Measurements from ENCODE around the gene CALML3. TPM values are rescaled to one million over a fixed set of nuclear protein-coding genes. Genes with fewer than 3 reads are reported as not detected.
A peak's percentile ranks its signal among the peaks of the same experiment; 100 is the strongest.

The CALML3 gene
- total RNA-seq, 5 donors from 2014 or later (not counting 1 experiment from before 2014, with no cell fraction given) = not detected

GRCh38 chr10:5545011-5545410 is 20.2 kb downstream of the CALML3 start:
- WGBS (ENCODE audit: insufficient coverage) = 63% methylated on average over 1 of the region's 1 CpG
- peaks cover 0 to 2% (median 0%) of the 10 kb centered on the region in 3 donors for H3K4me1 Mint-ChIP-seq
- Histone ChIP-seq H3K4me3 (ENCODE audit: control insufficient read depth in 1 of 2, extremely low read depth in 1 of 2, low read length in 1 of 2) (no peak overlapping the region), H3K4me1 (ENCODE audit: control insufficient read depth in 1 of 2, extremely low read depth in 1 of 2, insufficient read depth in 2 of 2, low read length in 2 of 2) (peaks cover 15 to 21% of the 10 kb centered on the region in 2 experiments), H3K9me3 (peaks cover 2% of the 10 kb centered on the region), H3K36me3 (ENCODE audit: control insufficient read depth in 2 of 2, extremely low read depth in 1 of 2, insufficient read depth in 1 of 2, low read length in 1 of 2) (no peaks in the 10 kb centered on the region), H3K27ac (ENCODE audit: low read length) (no peak overlapping the region), H3K27me3 (replicated peaks in 1 of 2; ENCODE audit: control insufficient read depth in 2 of 2, extremely low read depth in 1 of 2, insufficient read depth in 2 of 2, low read length in 1 of 2) (peaks cover 0 to 3% of the 10 kb centered on the region in 2 experiments)
- ATAC-seq (replicated peaks in 1 of 4) (no peak), DNase-seq (no peak)
- ChIA-PET CTCF (no interaction called here), POLR2A (no interaction called here)
- no peaks in the 10 kb centered on the region for H3K27me3 Mint-ChIP-seq
- peak overlapping the region in 1 of 2 donors; percentile 49 for H3K27ac Mint-ChIP-seq
- H3K9me3 Mint-ChIP-seq = peaks cover 4 to 11% (median 9%) of the 10 kb centered on the region in 3 donors
- H3K36me3 Mint-ChIP-seq = peaks cover 2% of the 10 kb centered on the region
- no peak overlapping the region for H3K4me3 Mint-ChIP-seq

- H3K4me3 Mint-ChIP-seq = no peak overlapping the region
- H3K36me3 ChIP-seq (ENCODE audit: control insufficient read depth in 2 of 2, extremely low read depth in 1 of 2, insufficient read depth in 1 of 2, low read length in 1 of 2) = no peaks in the 10 kb centered on the region
- H3K27ac ChIP-seq (ENCODE audit: low read length) = no peak overlapping the region
- H3K4me1 ChIP-seq (ENCODE audit: control insufficient read depth in 1 of 2, extremely low read depth in 1 of 2, insufficient read depth in 2 of 2, low read length in 2 of 2) = peaks cover 15 to 21% of the 10 kb centered on the region in 2 experiments
- H3K9me3 Mint-ChIP-seq = peaks cover 4 to 11% (median 9%) of the 10 kb centered on the region in 3 donors
- CTCF ChIA-PET = no interaction called here
- DNase-seq (no peak), ATAC-seq (replicated peaks in 1 of 4) (no peak)
- peaks cover 0 to 3% of the 10 kb centered on the region in 2 experiments for H3K27me3 ChIP-seq (replicated peaks in 1 of 2; ENCODE audit: control insufficient read depth in 2 of 2, extremely low read depth in 1 of 2, insufficient read depth in 2 of 2, low read length in 1 of 2)
- peaks cover 1 to 3% (median 1%) of the 10 kb centered on the region in 3 donors for H3K4me1 Mint-ChIP-seq
- no peaks in the 10 kb centered on the region for H3K27me3 Mint-ChIP-seq
- H3K27ac Mint-ChIP-seq = peak overlapping the region in 1 of 2 donors; percentile 49
- peaks cover 2% of the 10 kb centered on the region for H3K9me3 ChIP-seq
- peaks cover 2% of the 10 kb centered on the region for H3K36me3 Mint-ChIP-seq
- WGBS (ENCODE audit: insufficient coverage) = 90% methylated on average over 2 of the region's 2 CpGs
- H3K4me3 ChIP-seq (ENCODE audit: control insufficient read depth in 1 of 2, extremely low read depth in 1 of 2, low read length in 1 of 2) = no peak overlapping the region
- POLR2A ChIA-PET = no interaction called here
Measured at GRCh38 chr10:5545426-5545777, 20.6 kb downstream of the CALML3 start.

DNA sequence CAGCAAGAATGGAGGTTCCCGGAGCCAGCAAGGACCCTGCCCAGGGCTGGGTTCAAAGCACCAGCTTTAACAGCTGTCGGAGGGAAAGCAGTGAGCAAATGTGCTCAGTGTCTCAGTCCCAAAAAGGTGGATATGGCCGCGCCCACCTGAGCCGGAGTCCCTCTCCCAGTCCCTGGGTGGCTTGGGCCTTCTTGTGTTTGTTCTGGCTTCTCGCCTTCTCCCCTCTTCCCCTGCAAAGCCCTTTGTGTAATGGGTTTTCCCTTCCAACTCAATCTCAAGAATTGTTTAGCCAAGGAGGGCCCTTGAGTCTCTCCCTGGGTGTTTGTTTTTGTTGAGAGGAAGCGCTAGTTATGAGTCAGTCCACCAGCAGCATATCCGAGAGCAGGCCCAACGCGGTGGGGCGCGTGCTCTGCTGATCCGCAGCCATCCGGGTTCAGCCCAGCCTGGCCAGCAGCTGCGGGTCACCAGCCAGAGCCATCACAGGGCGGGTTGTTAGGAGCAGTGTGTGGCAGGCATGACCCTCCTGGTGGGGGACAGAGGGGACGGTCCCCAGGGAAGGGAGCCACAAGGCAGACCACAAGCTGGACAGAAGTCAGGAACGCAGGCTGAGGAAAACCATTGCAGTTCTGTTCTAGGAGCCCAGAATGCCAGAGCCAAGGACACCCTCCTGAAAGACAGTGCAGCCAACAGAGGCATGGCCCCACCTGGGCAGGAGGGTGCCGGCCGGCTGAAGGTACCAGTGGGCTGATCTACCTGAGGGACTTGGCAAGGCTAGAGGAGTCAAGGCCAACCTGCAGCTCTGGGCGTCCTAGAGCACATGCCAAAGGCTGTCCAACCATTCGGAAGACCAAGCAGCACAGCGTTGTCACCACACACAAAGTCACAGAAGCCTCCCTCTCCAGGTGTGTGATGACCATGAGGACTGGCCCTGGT is 21.3 kb downstream of the CALML3 start:
- DNase-seq = no peak
- Mint-ChIP-seq H3K36me3 (peaks cover 2% of the 10 kb centered on the region), H3K27ac (no peak overlapping the region), H3K4me1 (peaks cover 7 to 9% (median 8%) of the 10 kb centered on the region in 3 donors), H3K9me3 (peaks cover 4 to 11% (median 9%) of the 10 kb centered on the region in 3 donors), H3K4me3 (no peak overlapping the region), H3K27me3 (no peaks in the 10 kb centered on the region)
- Histone ChIP-seq H3K27me3 (replicated peaks in 1 of 2; ENCODE audit: control insufficient read depth in 2 of 2, extremely low read depth in 1 of 2, insufficient read depth in 2 of 2, low read length in 1 of 2) (peaks cover 0 to 3% of the 10 kb centered on the region in 2 experiments), H3K4me3 (ENCODE audit: control insufficient read depth in 1 of 2, extremely low read depth in 1 of 2, low read length in 1 of 2) (no peak overlapping the region), H3K36me3 (ENCODE audit: control insufficient read depth in 2 of 2, extremely low read depth in 1 of 2, insufficient read depth in 1 of 2, low read length in 1 of 2) (no peaks in the 10 kb centered on the region), H3K9me3 (peaks cover 2% of the 10 kb centered on the region), H3K4me1 (ENCODE audit: control insufficient read depth in 1 of 2, extremely low read depth in 1 of 2, insufficient read depth in 2 of 2, low read length in 2 of 2) (peaks cover 15 to 21% of the 10 kb centered on the region in 2 experiments), H3K27ac (ENCODE audit: low read length) (no peak overlapping the region)
- ATAC-seq (replicated peaks in 1 of 4) = no peak
- ChIA-PET POLR2A (no interaction called here), CTCF (no interaction called here)
- 91% methylated on average over 19 of the region's 23 CpGs for WGBS (ENCODE audit: insufficient coverage)

GRCh38 chr10:5546891-5547680 is 22.3 kb downstream of the CALML3 start:
- Mint-ChIP-seq H3K27ac (peak overlapping the region; percentile 8 to 64), H3K36me3 (no peaks in the 10 kb centered on the region), H3K27me3 (no peaks in the 10 kb centered on the region), H3K4me3 (no peak overlapping the region), H3K4me1 (peaks cover 15 to 19% (median 18%) of the 10 kb centered on the region in 3 donors), H3K9me3 (peaks cover 4 to 7% (median 7%) of the 10 kb centered on the region in 3 donors)
- Histone ChIP-seq H3K27ac (ENCODE audit: low read length) (no peak overlapping the region), H3K4me3 (ENCODE audit: control insufficient read depth in 1 of 2, extremely low read depth in 1 of 2, low read length in 1 of 2) (no peak overlapping the region), H3K27me3 (replicated peaks in 1 of 2; ENCODE audit: control insufficient read depth in 2 of 2, extremely low read depth in 1 of 2, insufficient read depth in 2 of 2, low read length in 1 of 2) (peaks cover 0 to 3% of the 10 kb centered on the region in 2 experiments), H3K9me3 (peaks cover 2% of the 10 kb centered on the region), H3K4me1 (ENCODE audit: control insufficient read depth in 1 of 2, extremely low read depth in 1 of 2, insufficient read depth in 2 of 2, low read length in 2 of 2) (peaks cover 15 to 30% of the 10 kb centered on the region in 2 experiments), H3K36me3 (ENCODE audit: control insufficient read depth in 2 of 2, extremely low read depth in 1 of 2, insufficient read depth in 1 of 2, low read length in 1 of 2) (no peaks in the 10 kb centered on the region)
- DNase-seq (no peak), ATAC-seq (replicated peaks in 1 of 4) (no peak)
- WGBS (ENCODE audit: insufficient coverage) = 92% methylated on average over 4 of the region's 7 CpGs
- POLR2A ChIA-PET = no interaction called here
- CTCF ChIA-PET = no interaction called here

- CTCF ChIA-PET = no interaction called here
- POLR2A ChIA-PET = no interaction called here
Measured at GRCh38 chr10:5547681-5547930, 22.8 kb downstream of the CALML3 start.

DNA sequence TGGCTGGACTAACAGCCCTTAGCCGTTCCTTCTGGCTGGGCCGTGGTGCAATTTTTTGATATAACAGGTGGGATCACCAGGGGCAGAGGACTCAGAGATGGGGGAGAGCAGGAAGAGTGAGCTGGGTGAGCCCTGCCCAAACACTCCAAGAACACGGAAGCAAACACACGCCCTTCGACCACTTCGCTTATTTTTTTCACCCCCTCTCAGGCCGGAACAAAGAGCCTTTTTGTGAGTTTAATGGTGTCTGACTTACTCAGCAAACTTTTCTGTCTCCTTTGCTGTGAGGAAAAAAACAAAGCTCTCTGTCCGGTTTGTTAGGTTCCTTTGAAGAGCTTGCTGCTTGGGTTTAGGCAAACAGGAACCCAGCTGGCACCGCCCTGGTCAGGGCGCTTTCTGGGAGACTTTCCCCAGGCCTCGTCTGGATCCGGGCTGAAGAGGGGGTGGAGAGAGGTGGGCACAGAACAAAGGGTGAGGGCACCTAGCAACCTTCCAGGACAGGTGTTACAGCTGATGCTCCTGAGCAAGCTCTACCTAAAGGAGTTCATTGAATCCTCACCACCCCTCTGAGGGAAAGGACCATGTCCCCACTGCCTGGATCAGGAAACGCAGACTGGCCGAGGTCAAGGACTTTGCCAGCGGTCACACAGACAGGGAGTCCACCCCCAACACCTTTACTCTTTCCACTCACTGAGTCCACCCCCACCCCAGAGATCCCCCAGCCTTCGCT is 23.3 kb downstream of the CALML3 start:
- no peak for DNase-seq
- Mint-ChIP-seq H3K27ac (no peak overlapping the region), H3K36me3 (no peaks in the 10 kb centered on the region), H3K4me1 (peaks cover 25 to 29% (median 28%) of the 10 kb centered on the region in 3 donors), H3K9me3 (peaks cover 0 to 4% (median 3%) of the 10 kb centered on the region in 3 donors), H3K4me3 (no peak overlapping the region), H3K27me3 (no peaks in the 10 kb centered on the region)
- no peak overlapping the region for H3K4me3 ChIP-seq (ENCODE audit: control insufficient read depth in 1 of 2, extremely low read depth in 1 of 2, low read length in 1 of 2)
- ATAC-seq (replicated peaks in 1 of 4) = no peak
- CTCF ChIA-PET = no interaction called here
- no peaks in the 10 kb centered on the region for H3K9me3 ChIP-seq
- peaks cover 24 to 41% of the 10 kb centered on the region in 2 experiments for H3K4me1 ChIP-seq (ENCODE audit: control insufficient read depth in 1 of 2, extremely low read depth in 1 of 2, insufficient read depth in 2 of 2, low read length in 2 of 2)
- no peak overlapping the region for H3K27ac ChIP-seq (ENCODE audit: low read length)
- WGBS (ENCODE audit: insufficient coverage) = 87% methylated on average over 9 of the region's 16 CpGs
- H3K27me3 ChIP-seq (replicated peaks in 1 of 2; ENCODE audit: control insufficient read depth in 2 of 2, extremely low read depth in 1 of 2, insufficient read depth in 2 of 2, low read length in 1 of 2) = peaks cover 0 to 3% of the 10 kb centered on the region in 2 experiments
- H3K36me3 ChIP-seq (ENCODE audit: control insufficient read depth in 2 of 2, extremely low read depth in 1 of 2, insufficient read depth in 1 of 2, low read length in 1 of 2) = no peaks in the 10 kb centered on the region
- POLR2A ChIA-PET = no interaction called here

More at GRCh38 chr10:5547681-5547930, 22.8 kb downstream of the CALML3 start:
- Mint-ChIP-seq H3K9me3 (peaks cover 3 to 7% (median 4%) of the 10 kb centered on the region in 3 donors), H3K27ac (peak overlapping the region in 1 of 2 donors; percentile 8), H3K4me1 (peaks cover 20 to 24% (median 23%) of the 10 kb centered on the region in 3 donors), H3K4me3 (no peak overlapping the region), H3K36me3 (no peaks in the 10 kb centered on the region), H3K27me3 (no peaks in the 10 kb centered on the region)
- WGBS (ENCODE audit: insufficient coverage) = no CpG with 5 or more reads among the region's 4 CpGs
- Histone ChIP-seq H3K9me3 (peaks cover under 1% of the 10 kb centered on the region), H3K4me1 (ENCODE audit: control insufficient read depth in 1 of 2, extremely low read depth in 1 of 2, insufficient read depth in 2 of 2, low read length in 2 of 2) (peaks cover 20 to 36% of the 10 kb centered on the region in 2 experiments), H3K27me3 (replicated peaks in 1 of 2; ENCODE audit: control insufficient read depth in 2 of 2, extremely low read depth in 1 of 2, insufficient read depth in 2 of 2, low read length in 1 of 2) (peaks cover 0 to 3% of the 10 kb centered on the region in 2 experiments), H3K36me3 (ENCODE audit: control insufficient read depth in 2 of 2, extremely low read depth in 1 of 2, insufficient read depth in 1 of 2, low read length in 1 of 2) (no peaks in the 10 kb centered on the region), H3K27ac (ENCODE audit: low read length) (no peak overlapping the region), H3K4me3 (ENCODE audit: control insufficient read depth in 1 of 2, extremely low read depth in 1 of 2, low read length in 1 of 2) (no peak overlapping the region)
- ATAC-seq (replicated peaks in 1 of 4) = no peak
- no peak for DNase-seq

Measured in T-cell (primary cell).